GM19372 (cell line): ENCODE measurements around the gene RAB22A.

Experiments used
- ATAC-seq: cut with Tn5 transposase; IDR thresholded peaks from one replicate; pipeline ENCODE4 v1.9.1; 2021; ENCODE audit warnings: mild to moderate bottlenecking, low read depth, moderate library complexity; ENCODE audit not compliant: unreplicated experiment

Gene RAB22A, protein sequence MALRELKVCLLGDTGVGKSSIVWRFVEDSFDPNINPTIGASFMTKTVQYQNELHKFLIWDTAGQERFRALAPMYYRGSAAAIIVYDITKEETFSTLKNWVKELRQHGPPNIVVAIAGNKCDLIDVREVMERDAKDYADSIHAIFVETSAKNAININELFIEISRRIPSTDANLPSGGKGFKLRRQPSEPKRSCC

DNA sequence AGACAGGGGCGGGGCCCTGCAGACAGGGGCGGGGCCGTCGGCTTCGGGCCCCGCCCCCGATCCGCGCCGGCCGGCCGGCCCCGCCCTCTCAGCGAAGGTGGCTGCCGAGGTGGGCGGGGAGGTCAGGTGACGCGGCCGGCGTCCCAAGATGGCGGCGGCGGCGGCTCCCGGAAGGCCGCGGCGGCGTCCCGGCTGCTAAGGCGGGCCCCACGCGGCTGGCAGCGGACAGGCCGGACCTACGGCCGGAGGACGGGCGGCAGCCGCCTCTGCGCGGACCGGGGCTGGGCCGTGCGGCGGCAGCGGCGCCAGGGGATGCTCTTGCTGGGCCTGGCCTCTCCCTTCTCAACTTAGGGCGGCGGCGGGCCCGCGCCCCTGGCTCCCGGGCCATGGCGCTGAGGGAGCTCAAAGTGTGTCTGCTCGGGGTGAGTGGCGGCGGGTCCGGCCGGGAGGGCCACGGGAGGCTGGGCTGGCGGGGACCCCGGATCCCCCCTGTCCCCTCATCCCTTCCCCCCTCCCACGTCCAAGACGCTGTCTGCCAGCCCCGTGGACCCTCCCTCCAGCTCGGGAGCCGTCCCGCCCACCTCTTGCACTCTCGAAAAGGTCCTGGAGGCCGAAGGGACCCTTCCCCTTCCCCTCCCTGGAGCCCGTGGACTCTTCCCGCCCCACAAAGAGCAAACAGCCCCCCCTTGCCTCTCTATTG, at the start of gene RAB22A:
Gene RAB22A, plus strand, starts transcription at position 125 of the 700 bp plus-strand sequence. Its CDS starts 262 bp downstream, at position 387.
- ATAC-seq, result peak; percentile 73

DNA sequence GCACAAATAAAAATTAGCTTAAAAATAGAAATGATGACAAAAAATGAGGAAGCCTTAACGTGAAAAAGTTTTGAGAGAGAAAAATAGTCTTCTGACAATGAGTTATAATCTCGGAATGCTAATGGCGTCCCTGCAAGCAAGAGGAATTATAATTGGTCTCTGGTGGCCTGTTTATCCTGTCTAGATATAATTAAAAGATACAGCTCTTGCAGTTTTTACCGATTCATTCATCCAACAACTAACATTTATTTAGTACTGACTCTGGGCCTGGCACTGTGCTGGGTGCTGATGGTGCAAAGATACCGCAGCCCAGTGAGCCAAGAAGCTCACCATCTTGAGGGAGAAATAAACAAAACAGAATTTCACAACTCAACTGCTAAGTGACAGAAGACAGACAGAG, 49.5 kb upstream of the RAB22A start:
- no peak for ATAC-seq

DNA sequence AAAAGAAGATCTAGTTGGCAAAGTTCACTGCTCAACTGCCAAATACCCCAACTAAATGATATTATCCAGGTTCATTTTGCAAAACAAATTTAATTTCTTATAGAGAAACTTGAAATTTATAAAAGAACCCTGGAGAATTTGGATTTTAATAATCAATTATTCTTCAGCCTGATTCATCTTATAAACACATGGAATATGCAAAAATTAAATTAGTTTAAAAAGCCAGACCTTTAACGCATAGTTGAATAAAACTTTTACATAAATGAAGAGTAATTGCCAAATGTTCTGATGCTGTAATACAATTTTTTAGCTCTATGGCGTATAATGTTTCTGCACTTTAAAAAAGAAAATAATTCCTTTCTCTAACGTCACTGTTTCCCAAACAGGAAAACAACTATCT, 47.9 kb upstream of the RAB22A start:
- ATAC-seq, result no peak

DNA sequence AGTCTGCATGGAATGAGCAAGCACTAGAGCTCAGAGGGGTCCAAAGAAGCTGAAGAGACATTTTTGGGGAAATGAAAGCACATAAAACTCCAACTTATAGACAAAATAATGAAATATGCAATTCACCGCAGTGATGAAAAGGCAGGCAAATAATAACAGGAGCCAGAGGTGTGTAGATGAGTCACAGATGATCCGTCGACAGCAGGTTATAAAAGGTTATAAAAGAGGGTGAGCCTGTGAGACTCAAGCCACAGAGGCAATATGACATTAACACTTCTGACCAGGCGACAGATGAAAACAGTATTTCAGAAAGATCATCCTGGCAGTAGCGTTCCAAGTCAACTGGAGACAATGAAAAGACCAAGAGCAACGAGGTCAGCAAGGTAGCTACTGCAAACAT, 45.2 kb upstream of the RAB22A start:
- ATAC-seq, result no peak

DNA sequence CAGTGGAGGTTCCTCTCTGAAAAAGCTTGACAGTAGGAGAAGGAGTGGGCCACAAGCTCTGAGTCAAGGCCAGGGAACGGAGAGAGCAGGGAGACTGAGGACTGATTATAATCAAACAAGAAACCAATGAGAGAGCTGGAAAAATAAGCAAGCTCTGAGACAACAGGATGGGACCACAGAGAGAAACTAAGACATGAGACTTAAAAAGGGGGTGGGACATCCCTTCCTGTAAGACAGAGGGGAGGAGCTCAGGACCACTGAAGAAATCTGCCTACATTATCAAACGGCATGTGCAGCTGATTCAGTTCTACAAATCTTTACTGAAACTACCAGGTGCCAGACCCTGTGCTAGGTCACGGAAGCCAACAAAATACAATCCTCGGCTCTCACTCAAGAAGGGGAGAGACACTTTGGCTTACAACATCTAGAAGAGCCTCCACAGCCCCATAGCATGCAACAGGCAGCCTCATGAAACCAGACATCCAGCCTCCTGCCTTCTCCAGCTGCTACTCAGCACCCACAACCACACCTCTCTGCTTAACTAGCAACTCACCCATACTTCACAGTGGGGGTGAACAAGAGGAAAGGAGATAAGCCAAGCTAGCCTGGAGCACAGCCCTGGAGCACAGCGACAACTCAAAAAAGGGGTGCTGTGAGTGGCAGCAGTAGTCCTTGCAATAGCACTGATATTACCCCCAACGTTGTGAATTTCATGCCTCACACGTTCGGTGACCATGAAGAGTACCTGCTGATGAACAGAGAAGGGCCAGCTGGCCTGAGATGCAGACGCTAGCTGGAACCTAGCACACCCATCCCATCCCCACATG, 41.9 kb upstream of the RAB22A start:
- ATAC-seq, result no peak

DNA sequence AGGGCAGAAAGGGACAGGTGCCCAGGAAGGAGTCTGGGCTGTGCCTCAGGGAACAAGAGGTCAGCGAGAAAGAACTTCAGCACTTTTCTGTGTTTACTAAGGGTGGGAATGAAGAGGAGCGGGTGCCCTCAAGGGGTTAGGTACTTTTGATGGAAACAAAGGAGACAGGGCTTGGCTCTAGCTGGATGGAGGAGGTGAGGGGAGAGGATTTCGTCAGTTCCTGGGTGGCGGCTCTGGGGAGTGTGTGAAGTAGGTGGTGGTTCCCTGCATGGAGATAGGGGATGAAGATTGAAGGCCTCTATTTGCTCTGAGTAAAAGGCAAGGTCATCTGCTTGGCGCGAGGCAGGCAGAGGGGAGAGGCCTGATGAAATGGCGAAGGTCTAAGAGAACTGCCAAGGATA, 41.1 kb upstream of the RAB22A start:
- ATAC-seq, result no peak

DNA sequence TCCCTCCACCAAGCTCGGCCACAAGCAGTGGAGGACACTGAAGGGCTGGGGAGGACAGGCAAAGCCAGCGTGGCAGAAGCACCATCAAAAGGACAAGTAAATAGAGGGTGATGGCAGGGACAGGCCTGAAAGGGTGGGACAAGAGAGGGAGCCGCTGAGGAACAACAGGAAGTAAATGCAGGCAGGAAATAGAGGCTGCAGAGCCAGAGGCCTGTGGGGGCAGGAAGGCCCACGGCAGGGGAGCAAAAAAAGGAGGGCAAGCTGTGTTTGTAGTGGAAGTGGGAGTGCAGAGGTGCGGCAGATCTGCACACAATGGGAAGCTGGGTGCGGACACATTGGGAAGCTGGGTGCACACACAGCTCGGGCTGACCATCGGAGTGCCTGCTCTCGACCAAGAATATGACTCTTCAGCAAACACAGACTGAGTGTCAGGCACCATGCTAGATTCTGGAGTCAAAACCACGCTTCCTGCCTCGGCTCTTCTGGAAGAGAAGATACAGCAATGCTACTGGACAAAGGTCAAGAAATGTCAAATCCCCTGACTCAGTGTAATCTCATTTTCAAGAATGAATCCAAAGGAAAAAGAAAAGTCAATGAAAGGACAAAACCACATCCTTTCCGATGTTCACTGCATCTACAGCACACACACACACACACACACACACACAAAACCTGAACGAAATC, 40.4 kb upstream of the RAB22A start:
- ATAC-seq, result no peak

DNA sequence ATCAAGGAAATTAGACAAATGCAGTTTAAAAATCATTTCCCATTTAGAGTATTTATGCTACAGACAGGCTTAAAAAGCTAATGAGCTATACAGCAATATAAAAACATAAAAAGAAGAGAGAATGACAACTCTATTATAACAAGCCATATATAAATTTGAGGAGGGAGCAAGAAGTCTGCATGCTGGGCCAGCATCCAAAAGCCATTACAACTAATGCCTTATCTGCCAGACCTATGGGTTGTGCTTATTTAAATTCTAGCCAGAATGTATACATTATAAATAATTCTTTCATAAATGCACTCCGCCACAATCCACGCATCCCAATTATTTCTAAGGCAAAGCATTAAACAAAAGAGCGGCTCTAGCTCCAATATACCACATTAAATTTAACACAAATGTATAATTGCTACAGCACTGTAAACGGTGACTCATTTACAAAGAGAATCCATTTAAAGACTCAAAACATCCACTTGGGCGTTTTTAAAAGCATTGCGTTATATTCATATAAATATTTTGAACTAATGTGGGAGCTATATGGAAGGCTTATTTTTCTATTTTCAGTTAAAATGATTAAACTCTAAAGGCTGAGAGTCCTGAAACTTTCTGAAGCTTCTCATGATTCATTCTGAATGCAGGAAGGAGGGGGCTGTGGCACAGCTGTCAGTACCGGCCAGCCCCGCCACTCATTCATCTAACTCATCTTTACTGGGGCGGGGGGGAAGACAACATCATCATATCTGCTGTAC, 37.7 kb upstream of the RAB22A start:
- ATAC-seq, result no peak

DNA sequence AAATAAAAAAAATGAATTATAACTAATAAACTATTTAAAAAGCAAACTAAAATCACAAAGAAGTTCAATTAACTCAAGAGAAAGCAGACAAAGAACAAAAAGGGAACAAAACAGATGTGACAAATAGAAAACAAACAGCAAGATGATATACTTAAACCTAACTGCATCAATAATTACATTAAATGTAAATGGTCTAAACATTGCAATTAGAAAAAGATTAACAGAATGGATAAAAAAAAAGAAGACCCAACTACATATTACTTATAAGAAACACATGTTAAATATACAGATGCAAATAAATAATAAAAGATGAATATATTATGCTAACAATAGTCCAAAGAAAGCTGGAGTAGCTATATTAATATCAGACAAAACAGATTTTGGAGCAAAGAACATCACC, 35.1 kb upstream of the RAB22A start:
- ATAC-seq, result no peak

DNA sequence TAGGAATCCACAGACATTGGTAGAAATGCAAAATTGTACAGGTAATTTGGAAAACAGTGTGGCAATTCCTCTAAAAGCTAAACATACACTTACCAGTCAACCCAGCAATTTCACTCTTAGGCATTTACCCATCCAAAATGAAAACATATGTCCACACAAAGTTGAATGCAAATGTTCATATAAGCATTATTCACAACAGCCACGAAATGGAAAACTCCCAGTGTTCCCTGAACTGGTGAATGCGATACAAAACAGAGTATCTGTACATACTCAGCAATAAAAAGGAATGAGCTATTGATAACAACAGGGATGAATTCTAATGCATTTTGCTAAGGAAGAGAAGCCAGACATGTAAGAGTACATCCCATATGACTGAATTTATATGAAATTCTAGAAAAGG, 32.4 kb upstream of the RAB22A start:
- no peak for ATAC-seq

DNA sequence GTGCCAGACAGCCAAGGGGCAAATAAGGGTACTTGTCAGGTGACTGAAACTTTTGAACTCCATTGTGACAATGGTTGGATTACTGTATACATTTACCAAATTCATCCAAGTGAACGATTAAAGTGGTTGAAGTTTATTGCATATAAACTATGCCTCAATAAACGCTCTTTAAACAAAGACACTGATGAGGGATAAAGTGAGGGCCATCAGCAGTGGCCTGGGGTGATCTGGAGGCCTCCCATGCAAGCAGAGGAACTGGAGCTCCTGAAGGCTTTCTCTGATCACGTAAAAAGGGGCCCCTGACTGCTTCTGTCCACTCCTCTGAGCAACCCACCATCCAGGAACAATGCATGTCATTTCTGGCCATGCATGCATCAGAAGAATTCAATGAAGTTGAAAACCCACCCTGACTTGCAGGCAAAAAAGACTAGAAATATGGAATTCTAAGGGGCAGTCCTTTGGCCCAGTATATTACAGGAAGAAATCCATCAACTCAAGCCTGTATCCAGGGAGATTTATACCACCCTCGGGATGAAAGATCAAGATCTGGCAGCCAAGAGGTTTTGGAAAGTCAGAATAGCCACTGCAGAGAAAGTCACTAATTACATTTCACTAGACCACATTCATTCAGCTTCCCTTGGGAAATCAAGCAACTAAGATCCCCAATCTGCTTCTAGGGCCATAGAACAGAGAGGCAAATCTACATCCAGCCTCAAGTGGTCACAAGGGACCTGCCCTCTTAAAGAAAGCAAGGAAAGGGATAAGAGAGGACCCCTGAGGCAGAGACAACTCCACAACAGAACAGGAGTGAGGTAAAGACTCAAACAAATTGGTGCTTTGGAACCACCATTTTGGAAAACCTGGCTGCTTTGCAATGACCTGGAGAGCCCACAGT, 31.7 kb upstream of the RAB22A start:
- ATAC-seq, result no peak

DNA sequence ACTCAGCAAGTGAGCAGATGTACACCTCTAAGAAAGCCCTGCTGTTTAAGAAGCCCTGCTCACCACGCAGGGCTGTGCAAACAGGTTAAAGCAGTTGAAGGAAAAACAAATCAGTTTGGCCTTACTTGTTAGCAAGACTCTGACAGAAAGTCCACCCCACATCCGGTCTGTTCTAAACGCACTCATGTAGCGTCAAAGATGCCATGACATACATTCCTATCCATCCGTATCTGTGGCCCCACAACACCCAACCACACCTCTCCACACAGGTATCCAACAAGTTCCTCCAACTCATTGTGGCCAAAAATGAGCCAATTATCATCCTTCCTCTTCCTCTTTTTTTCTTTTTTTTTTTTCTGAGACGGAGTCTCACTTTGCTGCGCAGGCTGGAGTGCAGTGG, 22.8 kb upstream of the RAB22A start:
- no peak for ATAC-seq

DNA sequence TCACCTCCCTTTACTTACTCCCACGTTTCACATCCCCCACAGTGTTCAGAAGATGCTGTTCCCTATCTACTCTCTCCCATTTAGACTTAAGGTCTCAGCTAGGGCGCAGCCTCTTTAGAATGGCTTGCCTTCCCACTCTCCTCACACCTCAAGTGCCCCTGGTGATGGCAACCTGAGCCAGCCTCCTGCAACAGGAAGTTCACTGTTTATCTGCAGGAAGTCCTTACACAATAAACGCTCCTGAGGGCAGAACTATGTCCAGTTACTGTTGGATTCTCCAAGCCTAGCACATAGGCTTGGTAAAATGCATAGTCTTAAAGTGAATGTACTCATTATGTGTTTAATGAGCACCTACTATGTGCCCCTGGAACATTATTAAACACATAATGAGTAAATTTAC, 21.9 kb upstream of the RAB22A start:
- no peak for ATAC-seq

DNA sequence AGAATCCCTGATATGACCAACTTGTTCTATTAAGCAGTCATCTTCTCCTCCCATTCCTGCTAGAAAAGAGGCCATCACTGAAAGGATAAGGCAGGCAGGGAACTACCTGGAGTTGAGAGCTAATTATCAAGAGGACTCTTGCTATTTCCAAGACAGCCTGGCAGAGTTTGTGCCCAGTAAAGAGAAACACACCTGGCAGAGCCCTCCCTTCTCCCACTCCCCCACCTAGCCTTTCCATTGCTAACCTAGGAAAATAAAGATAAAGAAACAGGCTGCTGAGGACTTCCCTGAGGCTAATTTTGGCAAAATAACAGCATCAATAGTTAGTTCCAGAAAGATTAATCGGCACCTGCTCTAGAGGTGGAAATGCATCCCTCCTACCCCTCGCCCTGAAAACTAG, 20.4 kb upstream of the RAB22A start:
- no peak for ATAC-seq

DNA sequence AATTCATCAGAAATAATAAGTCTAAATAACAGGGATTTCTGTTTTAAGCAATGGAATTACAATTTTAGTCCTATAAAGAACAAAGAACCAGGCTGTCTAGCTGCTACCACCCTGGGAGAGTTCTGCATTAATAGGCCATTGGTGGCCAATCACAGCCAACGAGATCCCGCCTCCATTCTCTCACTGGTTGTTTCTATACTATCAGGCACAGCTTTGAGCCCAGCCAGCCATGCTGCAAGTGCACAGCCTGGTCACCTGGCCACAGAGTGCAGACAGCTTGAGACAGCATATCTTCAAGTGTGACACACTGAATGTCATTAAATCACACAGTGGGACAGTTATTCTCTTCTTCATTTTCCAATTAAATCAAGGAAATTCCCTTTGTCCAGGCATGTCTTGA, 16.1 kb upstream of the RAB22A start:
- no peak for ATAC-seq

DNA sequence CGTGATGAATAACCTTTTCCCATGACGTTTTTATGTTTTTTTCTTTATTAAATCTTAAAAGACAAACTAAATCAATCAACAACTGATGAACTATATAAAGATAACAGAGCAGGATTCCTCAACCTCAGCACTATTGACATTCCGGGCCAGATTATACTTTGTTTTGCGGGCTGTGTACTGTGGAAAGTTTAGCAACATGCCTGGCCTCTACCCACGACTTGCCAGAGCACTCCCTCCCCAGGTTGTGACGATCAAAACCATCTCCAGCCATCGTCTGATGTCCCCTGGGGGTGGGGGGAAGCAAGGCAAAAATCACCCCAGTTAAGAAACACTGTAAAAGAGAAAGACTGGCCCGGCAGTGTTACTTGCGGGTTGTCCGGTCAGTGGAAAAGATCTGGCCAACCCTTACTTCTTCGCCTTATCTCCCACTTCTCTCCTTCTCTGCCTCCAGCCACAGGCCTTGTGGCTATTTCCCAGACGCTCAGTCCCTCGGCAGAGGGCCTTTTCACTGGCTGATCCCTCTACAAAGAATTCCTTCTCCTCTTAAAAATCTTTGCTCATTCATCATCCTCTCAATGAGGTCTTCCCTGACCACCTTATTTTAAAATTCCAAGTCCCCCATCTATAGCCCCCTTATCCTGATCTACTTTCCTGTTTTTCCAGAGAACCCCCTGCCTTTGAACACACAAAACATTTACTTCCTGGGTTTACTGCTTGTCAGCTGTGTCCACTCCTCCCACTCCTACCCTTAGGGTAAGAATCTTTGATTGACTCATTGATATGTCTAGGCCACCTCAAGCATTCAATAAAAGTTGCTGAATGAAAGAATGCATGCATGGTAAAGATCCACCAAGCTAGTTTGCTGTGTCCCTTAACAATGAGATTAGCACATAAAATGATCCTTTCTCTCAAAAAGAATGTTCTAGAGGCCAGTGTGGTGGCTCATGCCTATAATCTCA, 14.7 kb upstream of the RAB22A start:
- no peak for ATAC-seq

DNA sequence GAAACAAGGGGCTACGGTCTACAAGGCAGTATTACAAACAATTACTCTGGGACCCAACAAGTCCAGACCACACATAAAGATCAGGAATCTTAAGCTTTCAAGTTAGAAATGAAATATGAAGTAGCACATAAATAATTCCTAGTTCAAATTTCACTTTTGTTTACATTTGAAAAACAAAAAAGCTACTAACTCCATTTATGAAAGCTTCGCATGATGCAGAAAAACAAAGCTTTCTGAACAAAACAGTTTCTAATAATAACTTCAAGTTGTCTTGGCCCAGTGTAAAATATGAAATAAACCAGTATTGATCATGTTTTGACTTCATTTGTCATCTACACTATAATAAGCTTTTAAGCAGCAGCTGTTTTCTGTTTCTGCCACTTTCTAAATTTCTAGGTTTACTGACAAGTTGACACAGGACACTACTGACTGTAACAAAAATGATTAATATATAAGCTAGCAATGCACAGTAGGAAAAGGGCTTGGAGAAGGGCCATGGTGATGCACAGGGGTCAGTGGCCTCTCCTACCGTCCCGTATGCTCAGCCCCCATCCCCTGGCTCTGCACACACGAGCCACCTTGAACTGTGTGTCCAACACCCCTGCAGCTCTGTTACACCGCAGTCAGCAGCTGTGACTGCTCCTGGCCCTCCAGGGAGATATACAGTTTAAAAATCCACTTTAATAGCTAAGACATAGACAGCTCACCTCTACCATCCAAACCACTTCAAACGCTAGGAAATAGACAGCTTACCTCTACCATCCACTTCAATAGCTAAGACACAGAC, 13.3 kb upstream of the RAB22A start:
- ATAC-seq, result no peak

DNA sequence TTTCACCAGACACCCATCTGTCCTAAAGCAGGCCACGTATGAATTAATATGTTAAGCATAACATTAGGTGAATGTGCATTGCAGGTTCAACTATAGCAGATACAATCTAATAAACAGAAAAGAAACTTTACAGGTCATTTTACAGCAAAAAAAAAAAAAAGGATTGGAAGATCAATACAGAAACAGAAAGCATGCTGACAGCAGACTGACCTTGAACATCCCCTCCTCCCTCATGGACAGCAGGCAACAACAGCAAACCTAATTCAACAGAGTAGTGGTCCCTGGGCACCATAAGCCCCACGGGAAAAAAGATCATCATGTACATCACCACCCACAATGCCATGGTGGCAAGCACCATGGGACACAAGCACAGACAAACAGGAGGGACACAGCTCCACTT, 12.1 kb upstream of the RAB22A start:
- ATAC-seq, result no peak
